Measurements from ENCODE around the gene ANKRD13B.

Gene ANKRD13B

DNA sequence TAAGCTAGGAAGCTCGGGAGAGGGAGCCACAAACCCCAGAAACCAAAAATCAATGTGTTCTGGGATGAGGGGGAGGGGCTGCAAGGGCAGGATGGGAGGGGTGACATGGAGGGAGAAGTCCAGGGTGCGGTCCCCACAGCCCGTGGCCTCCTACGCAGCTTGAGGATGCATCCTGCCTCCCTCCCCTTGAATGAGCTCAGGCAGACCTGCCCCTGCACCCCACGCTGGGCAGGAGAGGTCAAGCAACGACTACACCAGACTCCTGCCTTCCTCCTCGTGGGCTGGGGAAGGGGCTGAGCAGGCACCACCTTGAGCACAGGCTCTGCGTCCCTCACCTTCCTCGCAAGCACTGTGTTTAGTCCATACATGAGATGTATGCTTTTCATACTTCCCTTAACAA lies 3.9 kb downstream of the ANKRD13B start:
- no peaks in the 10 kb centered on the region for H3K27me3 ChIP-seq (ENCODE audit: control insufficient read depth, insufficient read depth, low read length)
- no peak overlapping the region for H3K9ac ChIP-seq (ENCODE audit: low read length)
- no peak overlapping the region for H3K27ac ChIP-seq (ENCODE audit: low read depth, low read length)
- H3K36me3 ChIP-seq (ENCODE audit: control insufficient read depth, insufficient read depth, low read length) = no peaks in the 10 kb centered on the region
- H3K4me1 ChIP-seq (ENCODE audit: control insufficient read depth, insufficient read depth, low read length) = peaks cover 6% of the 10 kb centered on the region
- no peak overlapping the region for H3K4me3 ChIP-seq (ENCODE audit: low read length)

DNA sequence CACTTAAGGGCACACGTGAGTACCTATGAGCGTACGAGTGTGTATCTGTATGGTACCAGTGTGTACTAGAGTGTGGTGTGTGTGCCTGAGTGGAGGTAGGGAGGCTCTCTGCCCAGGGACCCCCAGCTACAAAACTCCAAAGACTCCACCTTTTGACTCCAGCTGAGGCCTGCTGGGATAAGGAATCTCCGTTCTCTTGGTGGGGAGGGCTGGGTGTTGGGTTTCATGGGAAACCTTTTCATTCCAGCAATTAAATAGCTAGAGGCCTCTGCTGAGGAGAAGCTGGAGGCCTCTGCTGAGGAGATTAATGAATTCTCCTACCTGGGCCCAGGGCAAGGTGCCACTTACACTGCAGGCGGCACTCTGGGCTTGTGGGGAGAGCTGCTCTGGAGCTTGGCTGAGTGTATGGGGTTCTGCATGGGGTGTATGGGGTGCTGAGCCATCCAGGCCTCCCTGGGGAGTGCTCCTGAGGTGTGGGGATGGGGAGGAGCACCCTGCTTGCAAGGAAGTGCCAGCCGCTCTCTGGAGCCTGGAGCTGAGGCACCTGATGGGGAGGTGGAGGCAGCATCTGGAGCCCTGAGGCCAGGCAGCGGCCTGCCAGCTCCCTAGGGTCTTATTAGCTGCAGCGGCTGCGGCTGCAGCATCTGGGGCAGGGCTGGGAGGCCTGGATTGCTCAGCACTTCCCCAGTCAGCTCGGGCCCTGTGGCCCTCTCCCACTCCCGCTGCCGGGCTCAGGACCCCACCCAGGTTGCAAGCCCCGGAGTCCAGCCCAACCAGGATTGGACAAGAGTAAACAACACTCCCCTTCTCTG lies 4.6 kb downstream of the ANKRD13B start:
- Histone ChIP-seq H3K27me3 (ENCODE audit: control insufficient read depth, insufficient read depth, low read length) (no peaks in the 10 kb centered on the region), H3K27ac (ENCODE audit: low read depth, low read length) (no peak overlapping the region), H3K4me3 (ENCODE audit: low read length) (no peak overlapping the region), H3K9ac (ENCODE audit: low read length) (no peak overlapping the region), H3K36me3 (ENCODE audit: control insufficient read depth, insufficient read depth, low read length) (no peaks in the 10 kb centered on the region), H3K4me1 (ENCODE audit: control insufficient read depth, insufficient read depth, low read length) (no peaks in the 10 kb centered on the region)

- H3K9ac ChIP-seq (ENCODE audit: low read length) = no peak overlapping the region
- no peaks in the 10 kb centered on the region for H3K36me3 ChIP-seq (ENCODE audit: control insufficient read depth, insufficient read depth, low read length)
- H3K27me3 ChIP-seq (ENCODE audit: control insufficient read depth, insufficient read depth, low read length) = no peaks in the 10 kb centered on the region
- H3K27ac ChIP-seq (ENCODE audit: low read depth, low read length) = no peak overlapping the region
- H3K4me1 ChIP-seq (ENCODE audit: control insufficient read depth, insufficient read depth, low read length) = no peaks in the 10 kb centered on the region
- H3K4me3 ChIP-seq (ENCODE audit: low read length) = no peak overlapping the region
Observed at GRCh38 chr17:29603109-29603674, 10.3 kb downstream of the ANKRD13B start.

- no peaks in the 10 kb centered on the region for H3K4me1 ChIP-seq (ENCODE audit: control insufficient read depth, insufficient read depth, low read length)
- H3K9ac ChIP-seq (ENCODE audit: low read length) = no peak overlapping the region
- H3K36me3 ChIP-seq (ENCODE audit: control insufficient read depth, insufficient read depth, low read length) = no peaks in the 10 kb centered on the region
- H3K27ac ChIP-seq (ENCODE audit: low read depth, low read length) = no peak overlapping the region
- H3K4me3 ChIP-seq (ENCODE audit: low read length) = no peak overlapping the region
- H3K27me3 ChIP-seq (ENCODE audit: control insufficient read depth, insufficient read depth, low read length) = no peaks in the 10 kb centered on the region
Observed at GRCh38 chr17:29607557-29608195, 14.7 kb downstream of the ANKRD13B start.

- H3K36me3 ChIP-seq (ENCODE audit: control insufficient read depth, insufficient read depth, low read length) = no peaks in the 10 kb centered on the region
- H3K27me3 ChIP-seq (ENCODE audit: control insufficient read depth, insufficient read depth, low read length) = no peaks in the 10 kb centered on the region
- peaks cover 2% of the 10 kb centered on the region for H3K4me1 ChIP-seq (ENCODE audit: control insufficient read depth, insufficient read depth, low read length)
- no peak overlapping the region for H3K27ac ChIP-seq (ENCODE audit: low read depth, low read length)
- no peak overlapping the region for H3K4me3 ChIP-seq (ENCODE audit: low read length)
- no peak overlapping the region for H3K9ac ChIP-seq (ENCODE audit: low read length)
Observed at GRCh38 chr17:29608986-29609385, 16.1 kb downstream of the ANKRD13B start.

GRCh38 chr17:29610395-29610794 lies 17.5 kb downstream of the ANKRD13B start:
- H3K4me3 ChIP-seq (ENCODE audit: low read length) = no peak overlapping the region

GRCh38 chr17:29611351-29612093 lies 18.6 kb downstream of the ANKRD13B start:
- Histone ChIP-seq H3K9ac (ENCODE audit: low read length) (no peak overlapping the region), H3K4me1 (ENCODE audit: control insufficient read depth, insufficient read depth, low read length) (peaks cover 12% of the 10 kb centered on the region), H3K27ac (ENCODE audit: low read depth, low read length) (no peak overlapping the region), H3K36me3 (ENCODE audit: control insufficient read depth, insufficient read depth, low read length) (no peaks in the 10 kb centered on the region), H3K4me3 (ENCODE audit: low read length) (no peak overlapping the region), H3K27me3 (ENCODE audit: control insufficient read depth, insufficient read depth, low read length) (no peaks in the 10 kb centered on the region)

More at GRCh38 chr17:29610395-29610794, 17.5 kb downstream of the ANKRD13B start:
- H3K9ac ChIP-seq (ENCODE audit: low read length) = no peak overlapping the region
- no peak overlapping the region for H3K27ac ChIP-seq (ENCODE audit: low read depth, low read length)
- peaks cover 5% of the 10 kb centered on the region for H3K4me1 ChIP-seq (ENCODE audit: control insufficient read depth, insufficient read depth, low read length)
- H3K27me3 ChIP-seq (ENCODE audit: control insufficient read depth, insufficient read depth, low read length) = no peaks in the 10 kb centered on the region
- H3K36me3 ChIP-seq (ENCODE audit: control insufficient read depth, insufficient read depth, low read length) = no peaks in the 10 kb centered on the region

- Histone ChIP-seq H3K4me1 (ENCODE audit: control insufficient read depth, insufficient read depth, low read length) (peaks cover 16% of the 10 kb centered on the region), H3K27me3 (ENCODE audit: control insufficient read depth, insufficient read depth, low read length) (no peaks in the 10 kb centered on the region)
Observed at GRCh38 chr17:29612094-29612403, 19.1 kb downstream of the ANKRD13B start.

DNA sequence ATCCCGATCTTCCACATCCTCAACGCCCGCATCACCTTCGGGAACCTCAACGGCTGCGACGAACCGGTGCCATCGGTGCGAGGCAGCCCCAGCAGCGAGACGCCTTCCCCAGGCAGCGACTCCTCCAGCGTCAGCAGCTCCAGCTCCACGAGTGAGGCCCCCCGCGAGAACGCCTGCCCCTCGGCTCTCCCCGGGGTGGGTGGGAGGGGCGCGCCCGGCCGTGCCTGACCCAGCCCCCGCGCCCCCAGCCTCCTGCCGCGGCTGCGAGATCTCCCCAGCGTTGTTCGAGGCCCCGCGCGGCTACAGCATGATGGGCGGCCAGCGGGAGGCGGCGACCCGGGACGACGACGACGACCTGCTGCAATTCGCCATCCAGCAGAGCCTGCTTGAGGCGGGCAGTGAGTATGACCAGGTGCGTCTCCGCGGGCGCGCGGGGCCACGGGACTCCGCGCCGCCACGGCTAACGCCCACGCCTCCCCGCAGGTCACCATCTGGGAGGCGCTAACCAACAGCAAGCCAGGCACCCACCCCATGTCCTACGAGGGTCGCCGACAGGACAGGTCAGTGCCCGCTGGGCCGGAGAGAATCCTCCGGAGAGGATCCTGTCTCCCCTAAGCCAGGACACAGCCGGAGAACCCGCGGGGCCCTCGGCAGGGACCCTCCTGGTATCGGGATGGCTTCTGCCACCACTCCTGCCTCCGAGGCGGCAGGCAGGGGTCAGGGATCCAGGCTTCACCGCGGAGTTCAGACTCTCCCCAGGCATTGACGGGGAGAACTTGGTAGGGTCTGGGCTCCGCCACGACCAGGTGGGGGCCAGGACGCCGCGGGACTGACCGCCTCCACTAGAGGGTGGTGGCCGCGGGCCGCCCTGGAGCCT lies 19.7 kb downstream of the ANKRD13B start:
- Histone ChIP-seq H3K9ac (ENCODE audit: low read length) (no peak overlapping the region), H3K27me3 (ENCODE audit: control insufficient read depth, insufficient read depth, low read length) (no peaks in the 10 kb centered on the region), H3K4me3 (ENCODE audit: low read length) (no peak overlapping the region), H3K27ac (ENCODE audit: low read depth, low read length) (no peak overlapping the region), H3K36me3 (ENCODE audit: control insufficient read depth, insufficient read depth, low read length) (no peaks in the 10 kb centered on the region), H3K4me1 (ENCODE audit: control insufficient read depth, insufficient read depth, low read length) (peaks cover 21% of the 10 kb centered on the region)

More at GRCh38 chr17:29612094-29612403, 19.1 kb downstream of the ANKRD13B start:
- Histone ChIP-seq H3K4me3 (ENCODE audit: low read length) (no peak overlapping the region), H3K36me3 (ENCODE audit: control insufficient read depth, insufficient read depth, low read length) (no peaks in the 10 kb centered on the region), H3K27ac (ENCODE audit: low read depth, low read length) (no peak overlapping the region), H3K9ac (ENCODE audit: low read length) (no peak overlapping the region)

DNA sequence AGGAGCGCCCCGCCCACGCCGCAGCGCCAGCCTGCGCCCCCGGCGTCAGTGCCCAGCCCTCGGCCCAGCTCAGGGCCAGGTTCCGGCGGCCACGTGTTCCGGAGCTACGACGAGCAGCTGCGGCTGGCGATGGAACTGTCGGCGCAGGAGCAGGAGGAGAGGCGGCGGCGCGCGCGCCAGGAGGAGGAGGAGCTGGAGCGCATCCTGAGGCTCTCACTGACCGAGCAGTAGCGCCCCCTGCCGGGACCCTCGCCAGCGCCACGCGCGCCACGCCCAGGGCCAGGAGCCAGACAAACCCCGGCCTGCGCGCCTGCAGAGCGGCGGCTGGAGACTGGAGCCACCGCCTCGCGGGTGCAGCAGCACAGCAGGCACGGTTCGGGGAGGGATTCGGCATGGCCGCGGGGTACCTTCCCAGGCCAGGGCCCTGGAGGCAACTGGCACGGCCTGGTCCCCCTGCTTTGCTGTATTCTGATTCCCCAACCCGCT lies 20.5 kb downstream of the ANKRD13B start:
- Histone ChIP-seq H3K36me3 (ENCODE audit: control insufficient read depth, insufficient read depth, low read length) (no peaks in the 10 kb centered on the region), H3K27ac (ENCODE audit: low read depth, low read length) (no peak overlapping the region), H3K27me3 (ENCODE audit: control insufficient read depth, insufficient read depth, low read length) (no peaks in the 10 kb centered on the region), H3K4me1 (ENCODE audit: control insufficient read depth, insufficient read depth, low read length) (peaks cover 23% of the 10 kb centered on the region), H3K4me3 (ENCODE audit: low read length) (peak overlapping the region; percentile 34), H3K9ac (ENCODE audit: low read length) (no peak overlapping the region)

DNA sequence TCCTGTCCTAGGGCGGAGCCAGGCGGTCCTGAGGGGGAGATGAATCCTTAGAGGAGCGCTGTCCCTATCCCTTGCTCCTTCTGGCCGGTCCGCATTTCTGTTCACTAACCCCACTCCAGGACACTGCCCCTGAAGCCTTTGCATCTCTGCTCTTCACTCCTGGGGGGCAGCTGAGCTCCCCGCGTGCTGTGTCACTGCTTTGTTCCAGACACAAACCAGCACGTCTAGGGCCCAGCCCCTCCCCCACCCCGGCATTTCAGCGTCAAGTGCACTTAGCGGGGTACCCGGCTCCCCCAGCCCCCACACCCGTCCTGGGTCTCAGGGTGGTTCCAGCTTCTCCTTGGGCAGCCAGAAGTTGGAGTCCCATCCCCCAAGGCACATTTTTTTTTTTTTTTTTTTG lies 20.9 kb downstream of the ANKRD13B start:
- Histone ChIP-seq H3K27ac (ENCODE audit: low read depth, low read length) (no peak overlapping the region), H3K9ac (ENCODE audit: low read length) (no peak overlapping the region), H3K4me3 (ENCODE audit: low read length) (peak overlapping the region; percentile 34), H3K36me3 (ENCODE audit: control insufficient read depth, insufficient read depth, low read length) (no peaks in the 10 kb centered on the region), H3K4me1 (ENCODE audit: control insufficient read depth, insufficient read depth, low read length) (peaks cover 23% of the 10 kb centered on the region), H3K27me3 (ENCODE audit: control insufficient read depth, insufficient read depth, low read length) (no peaks in the 10 kb centered on the region)
